Measurements from ENCODE around the gene RHOH. TPM values are rescaled to one million over a fixed set of nuclear protein-coding genes. Genes with fewer than 3 reads are reported as not detected.

The RHOH gene
- total and polyA plus RNA-seq, 10 of the 15 experiments (the other 5 are each of a cell fraction or from before 2014, with no cell fraction given) = 46.5 to 120 (median 57.9) TPM

DNA sequence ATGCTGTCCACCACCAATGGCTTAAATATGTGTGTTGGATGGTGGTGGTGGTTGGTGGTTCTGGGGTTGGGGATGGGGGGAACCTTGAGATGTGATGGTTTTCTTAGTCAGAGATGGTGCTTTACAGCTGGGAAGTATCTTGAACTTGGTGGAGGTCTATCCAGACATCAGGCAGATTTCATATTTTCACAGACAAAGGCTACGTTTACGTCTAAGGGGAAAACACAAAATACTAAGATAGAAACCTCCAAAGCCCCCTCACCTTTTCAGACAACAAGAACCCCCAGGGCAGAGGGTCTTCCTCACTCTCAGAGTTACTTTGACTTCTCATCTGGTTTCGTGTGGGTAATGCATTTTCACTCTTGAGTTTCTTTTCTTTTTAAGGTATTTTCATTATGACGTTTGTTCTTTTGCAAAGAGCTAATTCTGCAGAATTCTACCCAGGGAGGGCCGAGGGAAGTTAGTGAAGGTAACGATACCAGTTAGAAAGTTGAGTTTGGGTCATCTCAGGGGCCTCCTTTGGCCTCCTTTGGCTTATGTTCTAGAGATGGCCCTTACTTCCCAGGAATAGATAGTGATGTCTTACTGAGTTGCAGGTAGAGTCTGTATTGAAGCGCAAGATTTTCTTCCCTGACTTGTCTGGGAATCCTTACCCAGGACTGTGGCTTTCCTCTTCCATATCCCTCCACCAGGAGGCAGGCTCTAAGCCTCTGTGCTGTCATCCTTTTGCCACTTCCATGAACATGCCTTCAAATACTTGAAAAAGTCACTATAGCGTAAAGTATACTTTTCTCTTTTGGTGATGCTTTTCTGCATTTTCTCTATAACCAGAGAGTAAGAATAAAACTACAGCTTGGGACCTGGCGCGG, 31.9 kb downstream of the RHOH start (continued):
- TF ChIP-seq, protein P1, sequence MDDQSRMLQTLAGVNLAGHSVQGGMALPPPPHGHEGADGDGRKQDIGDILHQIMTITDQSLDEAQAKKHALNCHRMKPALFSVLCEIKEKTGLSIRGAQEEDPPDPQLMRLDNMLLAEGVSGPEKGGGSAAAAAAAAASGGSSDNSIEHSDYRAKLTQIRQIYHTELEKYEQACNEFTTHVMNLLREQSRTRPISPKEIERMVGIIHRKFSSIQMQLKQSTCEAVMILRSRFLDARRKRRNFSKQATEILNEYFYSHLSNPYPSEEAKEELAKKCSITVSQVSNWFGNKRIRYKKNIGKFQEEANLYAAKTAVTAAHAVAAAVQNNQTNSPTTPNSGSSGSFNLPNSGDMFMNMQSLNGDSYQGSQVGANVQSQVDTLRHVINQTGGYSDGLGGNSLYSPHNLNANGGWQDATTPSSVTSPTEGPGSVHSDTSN (IDR thresholded peaks at IDR 0.05; ENCODE audit: insufficient replicate concordance, low read depth, low read length) = no peak
- TF ChIP-seq DPF2 (IDR thresholded peaks at IDR 0.05) (0 out of 2 replicates have a peak, but pooled peaks have one; percentile 15), RUNX3 (IDR thresholded peaks at IDR 0.05; ENCODE audit: low read length) (peak; percentile 83), ZZZ3 (IDR thresholded peaks at IDR 0.05; ENCODE audit: control insufficient read depth, insufficient read length, low read depth) (no peak), USF1 (IDR thresholded peaks at IDR 0.05; ENCODE audit: borderline replicate concordance, extremely low read length, insufficient read depth, low read depth, low read length) (no peak), SMC3 (IDR thresholded peaks at IDR 0.05; ENCODE audit: borderline replicate concordance, low read length) (peak; percentile 25; the same call in 1 of the 2 replicates), CREB1 (IDR thresholded peaks at IDR 0.05; ENCODE audit: low read depth) (peak; percentile 58; the same call in 1 of the 2 replicates), BHLHE40 (IDR thresholded peaks at IDR 0.05; ENCODE audit: borderline replicate concordance in 1 of 2, low read depth in 2 of 2, low read length in 1 of 2) (0 out of 4 replicates have a peak, but pooled peaks of 1 of the 2 experiments have one; percentile 17), CREM (IDR thresholded peaks at IDR 0.05; ENCODE audit: low read depth) (peak; percentile 92), POLR2AphosphoS5 (IDR thresholded peaks at IDR 0.05; ENCODE audit: low read length) (peak; percentile 82), NFIC (IDR thresholded peaks at IDR 0.05; ENCODE audit: low read depth, low read length) (peak; percentile 98), SRF (IDR thresholded peaks at IDR 0.05; ENCODE audit: low read depth in 2 of 2, low read length in 2 of 2) (peak in 1 of 2 experiments; percentile 16; a peak in 1 of 4 replicates), ATF7 (IDR thresholded peaks at IDR 0.05; ENCODE audit: low read depth) (peak; percentile 86), SUPT20H (IDR thresholded peaks at IDR 0.05; ENCODE audit: borderline replicate concordance, control insufficient read depth, low read depth, low read length) (no peak), CTCF (IDR thresholded peaks at IDR 0.05 in 2 of 3, conservative IDR thresholded peaks at IDR 0.05 in 1 of 3; ENCODE audit: control insufficient read depth in 2 of 3, extremely low read depth in 1 of 3, insufficient read depth in 1 of 3, low read depth in 3 of 3, low read length in 3 of 3) (peak; percentile 28 to 65 (median 45); a peak in 5 of 6 replicates), CUX1 (IDR thresholded peaks at IDR 0.05; ENCODE audit: insufficient replicate concordance, low read depth, low read length) (peak; percentile 36), RCOR1 (conservative IDR thresholded peaks at IDR 0.05; ENCODE audit: low read depth, low read length) (no peak)

Data from GM12878 (cell line).